Panc1 (cell line): Measurements from ENCODE around the gene LTN1. TPM values are rescaled to one million over a fixed set of nuclear protein-coding genes. Genes with fewer than 3 reads are reported as not detected.

Experiments
- ATAC-seq: fragments of 200-7000 bp; cut with Tn5 transposase; 2 replicates; pipeline ENCODE4 v1.9.1; 2020; ENCODE audit warnings: mild to moderate bottlenecking, moderate library complexity
- BruUV-seq: library from RNA; stranded (reverse); fragments of 400-500 nt; replicated peaks from 2 replicates; lab custom pipeline; 2021; lab: Mats Ljungman, UMichigan
- CTCF ChIA-PET: fragments of 300-600 bp; sonication (Branson Sonifier 250); formaldehyde crosslinking; loops from one replicate; lab custom pipeline; 2022; ENCODE audit warnings: antibody characterized with exemption; lab: Charles Lee
- POLR2A ChIA-PET: fragments of 300-600 bp; sonication (Branson Sonifier 250); formaldehyde crosslinking; loops from one replicate; lab custom pipeline; 2022; ENCODE audit warnings: antibody characterized with exemption; lab: Charles Lee
- DNase-seq: peaks from one replicate; pipeline ENCODE4 v3.0.0-alpha.2; 2010; ENCODE audit warnings: low read depth, low spot score
- H3K27ac ChIP-seq: 2 replicates; pipeline ENCODE4 v1.5.1; 2011; ENCODE audit warnings: mild to moderate bottlenecking, low read length, inconsistent platforms
- H3K27me3 ChIP-seq: fragments of 200-500 bp; sonication (Bioruptor generic); 2 replicates; pipeline ENCODE4 v1.6.0; 2014; ENCODE audit warnings: low read length, inconsistent platforms; ENCODE audit not compliant: control insufficient read depth, insufficient read depth
- H3K36me3 ChIP-seq: fragments of 200-500 bp; sonication (Bioruptor generic); 2 replicates; pipeline ENCODE4 v1.5.1; 2014; ENCODE audit warnings: inconsistent platforms, mild to moderate bottlenecking, low read length, moderate library complexity; ENCODE audit not compliant: control insufficient read depth, insufficient read depth
- H3K4me1 ChIP-seq: 2 replicates; pipeline ENCODE4 v1.5.1; 2011; ENCODE audit warnings: inconsistent platforms, mild to moderate bottlenecking, low read length, moderate library complexity; ENCODE audit not compliant: control insufficient read depth, insufficient read depth
- H3K4me3 ChIP-seq, 2 experiments: 2 replicates each; pipeline ENCODE4 v1.5.1; 2011 to 2012; ENCODE audit warnings: low read depth in 2 of 2, low read length in 2 of 2, mild to moderate bottlenecking in 2 of 2, inconsistent platforms in 1 of 2, moderate library complexity in 1 of 2
- H3K9me3 ChIP-seq: fragments of 200-500 bp; sonication (Bioruptor generic); 2 replicates; pipeline ENCODE4 v1.5.1; 2014; ENCODE audit warnings: low read depth, mild to moderate bottlenecking, inconsistent platforms, low read length, moderate library complexity; ENCODE audit not compliant: control insufficient read depth, insufficient read depth
- POLR2AphosphoS5 ChIP-seq: IDR thresholded peaks from 2 replicates; pipeline ENCODE4 v1.6.1; 2012; ENCODE audit warnings: mild to moderate bottlenecking, low read depth, low read length, moderate library complexity
- SIN3A ChIP-seq: IDR thresholded peaks from 2 replicates; pipeline ENCODE4 v1.6.1; 2012; ENCODE audit warnings: low read depth, mild to moderate bottlenecking, low read length, moderate library complexity, borderline replicate concordance; ENCODE audit not compliant: insufficient read depth
- TCF7L2 ChIP-seq: IDR thresholded peaks from 2 replicates; pipeline ENCODE4 v1.6.1; 2011; ENCODE audit warnings: mild to moderate bottlenecking, low read depth, low read length, inconsistent platforms
- in situ Hi-C: cut with HindIII; loops from 2 replicates; pipeline ENCODE4 v1.10.0; 2016; ENCODE audit warnings: low sequenced_read_pairs, low pct_unique_long_range_greater_than_20kb
- intact Hi-C: fragments of 100-400 bp; cut with micrococcal nuclease; formaldehyde crosslinking; loops from one replicate; pipeline ENCODE4 v1.10.0; 2022; ENCODE audit not compliant: unreplicated experiment
- total RNA-seq: library from RNA; stranded (reverse); gene quantifications from one replicate; pipeline ENCODE4 v1.2.1, GENCODE V29; 2021; ENCODE audit not compliant: unreplicated experiment
- TF ChIP-seq, protein P1 (sequence below): fragments of 450-650 bp; IDR thresholded peaks from 2 replicates; pipeline ENCODE4 v1.5.1; 2017; ENCODE audit warnings: mild to moderate bottlenecking
- TF ChIP-seq, protein P2 (sequence below), 2 experiments: IDR thresholded peaks; 2 replicates each; pipeline ENCODE4 v1.6.1; 2011 to 2012; ENCODE audit warnings: low read depth in 2 of 2, control low read depth in 1 of 2, low read length in 1 of 2, mild to moderate bottlenecking in 1 of 2, moderate library complexity in 1 of 2; ENCODE audit not compliant: insufficient read depth in 1 of 2

LTN1 gene
- total RNA-seq, 1 experiment from 2014 or later, result 19.7 TPM

- CTCF ChIA-PET, result no interaction called here
- ATAC-seq (no peak), DNase-seq (no peak)
- POLR2A ChIA-PET, result no interaction called here
- Histone ChIP-seq H3K9me3 (no peaks in the 10 kb centered on the region), H3K4me3 (no peak overlapping the region), H3K36me3 (peaks cover 2% of the 10 kb centered on the region; the same call in 1 of the 2 replicates), H3K27me3 (no peaks in the 10 kb centered on the region), H3K27ac (no peak overlapping the region), H3K4me1 (peaks cover 5% of the 10 kb centered on the region; the same call in 1 of the 2 replicates)
- in situ Hi-C loops (no loop called here), intact Hi-C loops (no loop called here)
- no peak for TF ChIP-seq SIN3A
- TF ChIP-seq, protein P1, sequence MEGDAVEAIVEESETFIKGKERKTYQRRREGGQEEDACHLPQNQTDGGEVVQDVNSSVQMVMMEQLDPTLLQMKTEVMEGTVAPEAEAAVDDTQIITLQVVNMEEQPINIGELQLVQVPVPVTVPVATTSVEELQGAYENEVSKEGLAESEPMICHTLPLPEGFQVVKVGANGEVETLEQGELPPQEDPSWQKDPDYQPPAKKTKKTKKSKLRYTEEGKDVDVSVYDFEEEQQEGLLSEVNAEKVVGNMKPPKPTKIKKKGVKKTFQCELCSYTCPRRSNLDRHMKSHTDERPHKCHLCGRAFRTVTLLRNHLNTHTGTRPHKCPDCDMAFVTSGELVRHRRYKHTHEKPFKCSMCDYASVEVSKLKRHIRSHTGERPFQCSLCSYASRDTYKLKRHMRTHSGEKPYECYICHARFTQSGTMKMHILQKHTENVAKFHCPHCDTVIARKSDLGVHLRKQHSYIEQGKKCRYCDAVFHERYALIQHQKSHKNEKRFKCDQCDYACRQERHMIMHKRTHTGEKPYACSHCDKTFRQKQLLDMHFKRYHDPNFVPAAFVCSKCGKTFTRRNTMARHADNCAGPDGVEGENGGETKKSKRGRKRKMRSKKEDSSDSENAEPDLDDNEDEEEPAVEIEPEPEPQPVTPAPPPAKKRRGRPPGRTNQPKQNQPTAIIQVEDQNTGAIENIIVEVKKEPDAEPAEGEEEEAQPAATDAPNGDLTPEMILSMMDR, result no peak
- no peak for TF ChIP-seq TCF7L2
- TF ChIP-seq POLR2AphosphoS5, result no peak
- TF ChIP-seq, protein P2, sequence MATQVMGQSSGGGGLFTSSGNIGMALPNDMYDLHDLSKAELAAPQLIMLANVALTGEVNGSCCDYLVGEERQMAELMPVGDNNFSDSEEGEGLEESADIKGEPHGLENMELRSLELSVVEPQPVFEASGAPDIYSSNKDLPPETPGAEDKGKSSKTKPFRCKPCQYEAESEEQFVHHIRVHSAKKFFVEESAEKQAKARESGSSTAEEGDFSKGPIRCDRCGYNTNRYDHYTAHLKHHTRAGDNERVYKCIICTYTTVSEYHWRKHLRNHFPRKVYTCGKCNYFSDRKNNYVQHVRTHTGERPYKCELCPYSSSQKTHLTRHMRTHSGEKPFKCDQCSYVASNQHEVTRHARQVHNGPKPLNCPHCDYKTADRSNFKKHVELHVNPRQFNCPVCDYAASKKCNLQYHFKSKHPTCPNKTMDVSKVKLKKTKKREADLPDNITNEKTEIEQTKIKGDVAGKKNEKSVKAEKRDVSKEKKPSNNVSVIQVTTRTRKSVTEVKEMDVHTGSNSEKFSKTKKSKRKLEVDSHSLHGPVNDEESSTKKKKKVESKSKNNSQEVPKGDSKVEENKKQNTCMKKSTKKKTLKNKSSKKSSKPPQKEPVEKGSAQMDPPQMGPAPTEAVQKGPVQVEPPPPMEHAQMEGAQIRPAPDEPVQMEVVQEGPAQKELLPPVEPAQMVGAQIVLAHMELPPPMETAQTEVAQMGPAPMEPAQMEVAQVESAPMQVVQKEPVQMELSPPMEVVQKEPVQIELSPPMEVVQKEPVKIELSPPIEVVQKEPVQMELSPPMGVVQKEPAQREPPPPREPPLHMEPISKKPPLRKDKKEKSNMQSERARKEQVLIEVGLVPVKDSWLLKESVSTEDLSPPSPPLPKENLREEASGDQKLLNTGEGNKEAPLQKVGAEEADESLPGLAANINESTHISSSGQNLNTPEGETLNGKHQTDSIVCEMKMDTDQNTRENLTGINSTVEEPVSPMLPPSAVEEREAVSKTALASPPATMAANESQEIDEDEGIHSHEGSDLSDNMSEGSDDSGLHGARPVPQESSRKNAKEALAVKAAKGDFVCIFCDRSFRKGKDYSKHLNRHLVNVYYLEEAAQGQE (IDR thresholded peaks at IDR 0.05; ENCODE audit: insufficient read depth in 1 of 2, low read depth in 2 of 2, low read length in 1 of 2), result no peak
- BruUV-seq, result no TSS peak
These were observed 29.5 kb upstream of the LTN1 start for GRCh38 chr21:29022166-29022565.

DNA sequence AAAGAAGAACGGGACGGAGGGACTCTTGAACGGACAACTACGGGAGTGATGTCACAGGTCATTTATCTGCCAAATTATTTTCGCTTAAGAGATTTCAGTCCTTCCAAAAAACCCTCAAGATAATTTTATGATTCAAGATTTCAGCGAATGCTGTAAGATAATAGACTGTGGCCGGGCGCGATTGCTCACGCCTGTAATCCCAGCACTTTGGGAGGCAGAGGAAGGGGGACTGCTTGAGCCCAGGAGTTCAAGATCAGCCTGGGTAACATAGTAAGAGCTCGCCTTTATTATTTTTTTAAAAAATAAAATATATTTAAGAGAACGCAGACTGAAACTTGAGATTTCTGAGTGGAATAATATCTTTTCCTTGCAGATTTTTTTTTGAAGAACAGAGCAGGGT lies 25.9 kb upstream of the LTN1 start:
- in situ Hi-C loops (no loop called here), intact Hi-C loops (no loop called here)
- Histone ChIP-seq H3K36me3 (peaks cover 2% of the 10 kb centered on the region; the same call in 1 of the 2 replicates), H3K4me3 (peak overlapping the region; percentile 71 to 82), H3K27ac (peak overlapping the region; percentile 84), H3K9me3 (no peaks in the 10 kb centered on the region), H3K4me1 (peaks cover 5% of the 10 kb centered on the region; the same call in 1 of the 2 replicates), H3K27me3 (no peaks in the 10 kb centered on the region)
- ATAC-seq (peak; percentile 19; the same call in 1 of the 2 replicates), DNase-seq (no peak)
- no peak for TF ChIP-seq POLR2AphosphoS5
- ChIA-PET POLR2A (interaction anchor here (0.6 to 1.5 kb wide), 3 partner anchors 10 to 134 kb away, joined by 3 to 5 read pairs (median 3); no protein-coding TSS in a partner anchor), CTCF (no interaction called here)
- BruUV-seq, result no TSS peak

DNA sequence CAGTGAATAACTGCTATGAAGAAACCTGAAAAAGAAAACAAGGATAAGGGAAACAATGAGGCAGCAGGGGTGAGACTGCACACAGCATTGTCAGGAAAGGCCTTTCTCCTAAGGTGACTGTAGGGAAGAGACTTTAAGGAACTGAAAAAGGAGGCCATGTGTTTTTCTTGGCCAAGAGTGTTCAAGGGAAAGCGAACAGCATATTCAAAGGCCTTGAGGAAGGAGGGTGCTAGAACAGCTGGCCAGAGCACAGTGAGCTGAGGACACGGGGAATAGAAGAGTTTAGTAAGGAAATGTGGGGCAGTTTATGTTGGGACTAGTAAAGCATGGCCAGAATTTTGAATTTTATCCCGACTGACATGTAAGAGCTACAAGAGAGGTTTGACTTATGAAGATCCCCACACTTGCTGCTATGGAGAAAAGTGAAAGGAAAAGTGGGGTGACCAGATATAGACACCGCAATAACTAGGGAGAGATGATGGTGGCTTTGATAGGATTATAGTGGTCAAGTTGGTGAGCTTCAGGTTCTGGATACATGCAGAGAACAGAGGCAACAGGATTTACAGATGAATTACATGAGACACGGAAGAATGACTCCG lies 25.1 kb upstream of the LTN1 start:
- TF ChIP-seq POLR2AphosphoS5 (no peak), SIN3A (no peak), TCF7L2 (no peak)
- TF ChIP-seq, protein P2 (IDR thresholded peaks at IDR 0.05; ENCODE audit: insufficient read depth in 1 of 2, low read depth in 2 of 2, low read length in 1 of 2), result no peak
- TF ChIP-seq, protein P1, result no peak
- Histone ChIP-seq H3K27ac (peak overlapping the region; percentile 84; the same call in 1 of the 2 replicates), H3K36me3 (peaks cover 2% of the 10 kb centered on the region; the same call in 1 of the 2 replicates), H3K4me3 (peak overlapping the region; percentile 71 to 82), H3K4me1 (peaks cover 5% of the 10 kb centered on the region; the same call in 1 of the 2 replicates), H3K27me3 (no peaks in the 10 kb centered on the region), H3K9me3 (no peaks in the 10 kb centered on the region)
- TSS peak; percentile 71 for BruUV-seq
- in situ Hi-C loops (no loop called here), intact Hi-C loops (no loop called here)
- ATAC-seq (no peak), DNase-seq (no peak)
- POLR2A ChIA-PET, result interaction anchor here (1.5 kb wide), 1 partner anchor 11 kb away, joined by 3 read pairs; no protein-coding TSS in a partner anchor
- CTCF ChIA-PET, result no interaction called here
